GM10847 (cell line): ENCODE data around the gene PHAX.

Source experiments
- POLR2A ChIP-seq: IDR thresholded peaks from 2 replicates; pipeline ENCODE4 v1.6.1; 2011; ENCODE audit not compliant: insufficient read length; ENCODE audit errors: extremely low read depth

The PHAX gene

GRCh38 chr5:126597156-126597555 is 3.6 kb upstream of the PHAX start:
- no peak for TF ChIP-seq POLR2A

DNA sequence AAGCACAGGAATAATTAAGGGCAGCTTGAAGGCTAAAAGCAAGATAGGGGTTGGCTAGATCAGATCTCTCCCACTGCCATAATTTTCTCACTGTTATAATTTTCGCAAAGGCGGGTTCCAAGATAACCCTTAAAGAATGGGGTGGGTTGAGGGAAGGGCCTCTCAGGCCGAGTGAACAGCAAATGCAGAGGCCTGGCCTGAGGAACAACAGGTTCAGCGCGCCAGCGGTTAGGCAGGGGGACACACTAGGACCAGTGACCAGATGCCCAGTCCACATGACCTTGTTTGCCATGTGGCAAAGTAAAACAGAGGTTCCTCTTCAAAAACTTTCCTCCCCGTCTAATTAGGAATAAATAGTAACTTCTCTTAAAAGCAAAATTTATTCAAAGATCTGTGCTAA is 1.2 kb upstream of the PHAX start:
- no peak for TF ChIP-seq POLR2A

- TF ChIP-seq POLR2A = no peak
Measured at GRCh38 chr5:126603402-126603991, 2.8 kb downstream of the PHAX start.

GRCh38 chr5:126605525-126605924 is 4.8 kb downstream of the PHAX start:
- no peak for TF ChIP-seq POLR2A

- no peak for TF ChIP-seq POLR2A
Measured at GRCh38 chr5:126610160-126610559, 9.4 kb downstream of the PHAX start.

DNA sequence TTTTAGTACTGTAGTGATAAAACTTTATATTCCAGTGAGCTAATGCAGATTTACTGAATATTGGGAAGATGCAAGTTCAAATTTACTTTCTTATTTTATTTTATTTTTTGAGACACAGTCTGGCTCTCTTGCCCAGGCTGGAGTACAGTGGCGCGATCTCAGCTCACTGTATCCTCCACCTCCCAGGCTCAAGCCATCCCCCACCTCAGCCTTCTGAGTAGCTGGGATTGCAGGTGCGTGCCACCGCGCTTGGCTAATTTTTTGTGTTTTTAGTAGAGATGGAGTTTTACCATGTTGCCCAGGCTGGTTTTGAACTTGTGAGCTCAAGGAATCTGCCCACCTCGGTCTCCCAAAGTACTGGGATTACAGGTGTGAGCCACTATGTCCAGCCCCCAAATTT is 9.9 kb downstream of the PHAX start:
- no peak for TF ChIP-seq POLR2A

DNA sequence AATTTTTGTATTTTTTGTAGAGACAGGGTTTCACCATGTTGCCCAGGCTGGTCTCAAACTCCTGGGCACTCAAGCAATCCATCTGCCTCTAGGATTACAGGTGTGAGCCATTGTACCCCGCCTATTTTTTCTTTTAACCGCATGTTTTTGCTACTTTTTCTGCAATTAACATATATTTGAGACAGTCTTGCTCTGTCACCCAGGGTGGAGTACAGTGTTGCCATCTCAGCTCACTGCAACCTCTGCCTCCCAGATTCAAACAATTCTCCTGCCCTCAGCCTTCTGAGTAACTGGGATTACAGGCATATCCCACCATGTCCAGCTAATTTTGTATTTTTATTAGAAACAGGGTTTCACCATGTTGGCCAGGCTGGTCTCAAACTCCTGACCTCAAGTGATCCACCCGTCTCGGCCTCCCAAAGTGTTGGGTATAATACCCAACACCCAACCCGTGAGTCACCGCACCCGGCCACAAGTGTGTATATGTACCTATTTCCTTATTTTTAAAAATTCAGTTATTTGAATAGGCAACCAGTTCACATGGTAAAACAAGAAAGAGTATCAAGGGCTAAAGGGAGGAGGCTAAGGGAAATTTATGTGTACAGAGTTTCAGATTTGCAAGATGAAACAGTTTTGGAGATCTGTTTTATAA is 13.3 kb downstream of the PHAX start:
- no peak for TF ChIP-seq POLR2A

- no peak for TF ChIP-seq POLR2A
Measured at GRCh38 chr5:126615286-126615685, 14.5 kb downstream of the PHAX start.

- no peak for TF ChIP-seq POLR2A
Measured at GRCh38 chr5:126619781-126620180, 19.0 kb downstream of the PHAX start.

- no peak for TF ChIP-seq POLR2A
Measured at GRCh38 chr5:126624534-126624933, 23.8 kb downstream of the PHAX start.

DNA sequence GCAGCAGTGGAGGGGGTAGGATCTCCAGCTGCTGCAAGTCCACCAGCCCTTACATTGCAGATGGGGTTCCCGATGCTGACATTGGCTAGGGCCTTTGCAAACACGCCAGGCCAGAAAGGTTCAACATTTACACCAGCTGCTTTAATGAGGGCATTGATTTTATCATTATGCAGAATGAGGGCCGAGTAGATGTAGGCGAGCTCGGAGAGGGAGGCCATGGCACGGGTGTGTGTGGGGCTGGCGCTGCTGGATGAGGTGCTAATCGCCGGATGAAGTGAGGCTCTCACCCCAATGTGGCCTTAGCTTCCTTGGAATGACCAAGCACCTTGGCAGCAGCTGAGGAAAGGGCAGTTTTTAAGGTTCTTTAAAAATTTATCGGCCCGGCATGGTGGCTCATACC is 27.4 kb downstream of the PHAX start:
- no peak for TF ChIP-seq POLR2A

GRCh38 chr5:126631920-126632319 is 31.2 kb downstream of the PHAX start:
- TF ChIP-seq POLR2A = no peak

GRCh38 chr5:126633552-126633951 is 32.8 kb downstream of the PHAX start:
- no peak for TF ChIP-seq POLR2A

DNA sequence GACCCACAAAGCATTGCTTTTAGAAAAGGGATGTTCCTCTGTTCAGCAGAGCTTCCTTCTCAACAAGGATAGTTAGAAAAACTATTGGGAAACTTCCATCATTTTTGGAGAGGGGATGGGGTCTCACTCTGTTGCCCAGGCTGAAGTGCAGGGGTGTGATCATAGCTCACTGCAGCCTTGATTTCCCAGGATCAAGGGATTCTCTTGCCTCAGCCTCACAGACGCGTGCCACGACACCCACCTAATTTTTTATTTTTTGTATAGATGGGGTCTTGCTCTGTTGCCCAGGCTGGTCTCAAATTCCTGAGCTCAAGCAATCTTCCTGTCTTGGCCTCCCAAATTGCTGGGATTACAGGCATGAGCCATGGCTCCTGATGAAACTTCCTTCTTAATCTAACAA is 34.8 kb downstream of the PHAX start:
- no peak for TF ChIP-seq POLR2A

DNA sequence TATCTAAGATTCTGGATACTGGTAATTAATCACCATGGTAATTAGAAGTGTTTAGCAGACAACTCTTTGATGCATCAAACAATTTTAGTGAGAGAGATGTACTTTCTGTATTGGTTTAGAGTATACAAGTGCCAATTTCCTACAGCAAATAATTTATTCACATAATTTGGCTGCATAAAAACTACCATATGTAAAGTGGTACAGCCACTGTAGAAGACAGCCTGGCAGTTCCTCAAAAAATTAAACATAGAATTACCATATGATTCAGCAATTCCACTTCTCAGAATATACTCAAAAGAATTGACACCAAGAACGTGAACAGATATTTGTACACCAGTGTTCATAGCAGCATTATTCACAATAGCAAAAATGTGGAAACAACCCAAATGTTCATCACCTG is 36.2 kb downstream of the PHAX start:
- no peak for TF ChIP-seq POLR2A

GRCh38 chr5:126640866-126641265 is 40.1 kb downstream of the PHAX start:
- TF ChIP-seq POLR2A = no peak

DNA sequence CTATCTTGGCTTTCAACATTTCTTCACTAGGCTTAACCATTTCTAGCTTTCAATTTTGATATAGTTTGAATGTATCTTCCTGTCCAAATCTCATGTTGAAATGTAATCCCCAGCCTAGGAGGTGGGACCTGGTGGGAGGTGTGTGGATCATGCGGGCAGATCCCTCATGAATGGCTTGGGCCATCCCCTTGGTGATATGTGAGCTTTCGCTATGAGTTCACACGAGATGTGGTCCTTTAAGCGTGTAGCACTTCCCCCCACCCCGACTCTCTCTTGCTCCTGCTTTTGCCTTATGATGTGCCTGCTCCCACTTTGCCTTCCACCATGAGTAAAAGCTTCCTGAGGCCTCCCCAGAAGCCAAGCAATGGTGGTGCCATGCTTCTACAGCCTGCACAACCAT is 40.6 kb downstream of the PHAX start:
- no peak for TF ChIP-seq POLR2A
